Measurements from ENCODE around the gene TAC3. TPM values are rescaled to one million over a fixed set of nuclear protein-coding genes. Genes with fewer than 3 reads are reported as not detected.
"Not testable (repeated sequence)": the region's sequence is repeated elsewhere in the genome, so short reads cannot be mapped to it uniquely, and the experiment has no call there.

The TAC3 gene
- total RNA-seq, 2 experiments from 2014 or later = 0.27 TPM; not detected in 1

DNA sequence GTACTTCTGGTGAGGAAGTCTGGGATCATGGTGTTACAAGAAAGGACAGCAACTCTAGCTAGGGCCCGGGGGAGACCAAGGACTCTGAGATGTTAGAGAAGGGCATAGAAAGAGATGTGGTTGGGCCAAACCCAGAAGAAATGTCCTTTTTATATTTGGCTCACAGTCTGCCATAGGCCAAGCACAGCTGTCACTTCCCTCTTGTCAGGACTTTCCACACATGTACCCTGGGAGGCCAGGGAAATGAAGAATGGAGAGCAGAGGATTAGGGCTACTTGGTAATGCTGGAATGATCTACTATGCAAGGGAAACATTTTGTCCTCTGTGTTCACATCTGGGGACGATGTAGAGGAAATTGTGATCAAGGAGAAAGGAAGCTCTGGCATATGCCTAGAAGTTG is 24.4 kb upstream of the TAC3 start:
- ChIA-PET CTCF (interaction anchor here (1.1 to 1.4 kb wide), 2 partner anchors 25 to 87 kb away, joined by 3 read pairs; partner anchors contain the start of gene LRP1), POLR2A (no interaction called here)

GRCh38 chr12:57040211-57040610 is 23.9 kb upstream of the TAC3 start:
- POLR2A ChIA-PET = no interaction called here
- CTCF ChIA-PET = interaction anchor here (0.5 to 1.4 kb wide), 3 partner anchors 12 to 88 kb away, joined by 3 to 4 read pairs (median 3); partner anchors contain the start of gene LRP1

GRCh38 chr12:57039016-57039798 is 22.9 kb upstream of the TAC3 start:
- POLR2A ChIA-PET = no interaction called here
- CTCF ChIA-PET = interaction anchor here (0.5 to 1.3 kb wide), 3 partner anchors 9 to 143 kb away, joined by 3 to 4 read pairs (median 3); no protein-coding TSS in a partner anchor

GRCh38 chr12:57037264-57037663 is 20.9 kb upstream of the TAC3 start:
- CTCF ChIA-PET = interaction anchor here (0.9 kb wide), 1 partner anchor 146 kb away, joined by 3 read pairs; no protein-coding TSS in a partner anchor
- POLR2A ChIA-PET = no interaction called here

GRCh38 chr12:57033431-57033830 is 17.1 kb upstream of the TAC3 start:
- ChIA-PET CTCF (interaction anchor here (0.8 kb wide), 1 partner anchor 27 kb away, joined by 3 read pairs; no protein-coding TSS in a partner anchor), POLR2A (no interaction called here)

DNA sequence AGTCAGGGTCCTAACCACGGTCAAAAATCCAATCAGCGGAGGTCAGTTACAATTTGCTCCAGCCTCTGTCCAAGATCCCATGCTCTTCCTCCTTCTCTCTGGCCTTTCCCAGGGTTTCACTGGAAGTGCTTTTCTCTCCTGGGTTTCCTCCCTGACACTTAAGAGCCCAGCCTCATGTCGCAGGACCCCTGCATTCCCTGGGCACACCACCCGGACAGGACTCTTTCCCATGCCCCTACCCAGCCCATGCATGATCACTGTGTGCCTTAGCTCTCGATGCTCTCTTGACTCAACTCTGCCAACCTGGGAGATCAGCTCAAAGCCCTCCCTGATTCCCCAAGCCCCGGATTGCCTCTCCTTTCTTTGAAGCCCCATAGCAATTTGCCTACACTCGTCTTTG is 15.5 kb upstream of the TAC3 start:
- CTCF ChIA-PET = interaction anchor here (0.9 to 1.9 kb wide), 5 partner anchors 11 to 278 kb away, joined by 3 to 5 read pairs (median 3); partner anchors contain the start of gene NEMP1
- POLR2A ChIA-PET = interaction anchor here (0.6 to 0.7 kb wide), 2 partner anchors 31 to 80 kb away, joined by 3 to 5 read pairs; partner anchors contain the start of gene STAT6

DNA sequence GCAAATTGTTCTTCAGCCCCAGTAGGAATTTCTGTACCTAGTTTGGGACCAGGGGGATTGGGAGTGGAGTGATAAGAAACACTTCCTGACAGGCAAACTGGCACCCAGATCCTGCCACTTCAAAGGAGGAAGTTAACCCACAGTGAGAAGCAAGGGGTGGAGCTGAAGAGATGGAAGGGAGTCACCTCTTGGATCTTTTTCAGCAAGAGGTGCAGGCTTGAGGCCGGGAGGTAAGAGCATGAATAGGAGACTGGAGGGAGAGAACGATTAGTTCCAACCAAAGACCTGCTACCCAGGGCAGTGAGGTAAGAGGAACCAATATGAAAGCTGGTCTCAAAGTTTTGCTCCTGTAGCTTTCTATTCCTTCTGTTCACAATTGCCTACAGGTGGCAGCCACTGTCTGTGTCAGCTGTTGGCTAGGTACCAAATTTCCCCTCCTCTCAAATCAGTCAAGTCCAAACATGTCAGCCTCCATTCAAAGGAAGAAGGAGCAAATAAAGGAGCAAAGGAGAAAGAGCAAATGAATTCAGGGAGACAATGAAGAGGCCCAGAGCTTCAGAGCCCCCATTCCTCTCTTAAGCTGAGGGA is 14.9 kb upstream of the TAC3 start:
- POLR2A ChIA-PET = interaction anchor here (0.6 kb wide), 1 partner anchor 32 kb away, joined by 3 read pairs; no protein-coding TSS in a partner anchor

GRCh38 chr12:57029457-57029856 is 13.1 kb upstream of the TAC3 start:
- POLR2A ChIA-PET = no interaction called here
- CTCF ChIA-PET = interaction anchor here (0.9 to 1.3 kb wide), 2 partner anchors 12 to 82 kb away, joined by 3 read pairs; partner anchors contain the start of gene STAT6

More for the DNA sequence above, 14.9 kb upstream of the TAC3 start:
- CTCF ChIA-PET = interaction anchor here (0.6 to 1.9 kb wide), 6 partner anchors 10 to 277 kb away, joined by 3 to 5 read pairs (median 3); partner anchors contain the start of gene NEMP1

- CTCF ChIA-PET = interaction anchor here (0.9 to 1.8 kb wide), 4 partner anchors 16 to 97 kb away, joined by 3 to 6 read pairs (median 3); partner anchors contain the start of gene ZBTB39
- POLR2A ChIA-PET = no interaction called here
Observed at GRCh38 chr12:57027805-57028153, 11.4 kb upstream of the TAC3 start.

DNA sequence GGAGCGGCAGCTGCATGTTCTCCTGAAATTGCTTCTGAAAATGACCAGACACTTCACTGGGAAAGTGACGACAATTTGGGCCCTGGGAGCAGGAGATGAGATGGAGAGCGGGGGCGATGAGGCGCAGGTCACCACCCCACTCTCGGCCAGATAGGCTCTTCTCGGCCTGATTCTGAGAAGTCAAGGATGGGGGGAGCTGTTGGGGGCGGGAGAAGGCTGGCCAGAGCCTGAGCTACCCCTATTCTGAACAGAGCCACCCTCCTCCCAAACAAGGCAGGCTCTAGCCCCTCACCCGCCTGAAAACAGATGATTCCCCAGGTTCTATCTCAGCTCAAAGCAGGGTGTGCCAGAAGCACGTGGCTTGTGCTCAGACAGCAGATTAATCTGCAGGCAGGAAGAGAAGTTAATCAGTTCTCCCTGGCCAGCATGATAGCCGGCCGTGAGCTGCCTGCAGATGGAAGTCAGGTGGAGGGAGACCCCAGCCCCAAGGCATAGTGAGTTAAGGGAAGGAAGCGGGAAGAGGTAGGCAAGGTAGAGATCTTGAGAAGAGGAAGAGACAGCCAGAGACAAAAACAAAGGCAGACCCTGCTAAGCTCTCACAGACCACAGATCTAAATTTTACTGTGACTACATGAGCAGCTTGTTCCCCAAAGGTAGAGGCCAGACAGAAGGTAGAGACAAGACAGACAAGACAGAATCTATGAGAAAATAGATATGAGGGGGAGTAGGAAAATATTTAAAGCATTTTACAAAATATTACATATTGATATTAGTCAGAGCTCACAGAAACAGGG is 10.9 kb upstream of the TAC3 start:
- ChIA-PET POLR2A (no interaction called here), CTCF (interaction anchor here (0.9 to 1.8 kb wide), 4 partner anchors 16 to 97 kb away, joined by 3 to 6 read pairs (median 3); partner anchors contain the start of gene ZBTB39)

- POLR2A ChIA-PET = no interaction called here
Observed at GRCh38 chr12:57025196-57025595, 8.9 kb upstream of the TAC3 start.

GRCh38 chr12:57022324-57022723 is 6.0 kb upstream of the TAC3 start:
- POLR2A ChIA-PET = not testable (repeated sequence)
- CTCF ChIA-PET = interaction anchor here (1.2 kb wide), 1 partner anchor 154 kb away, joined by 3 read pairs; no protein-coding TSS in a partner anchor

More at GRCh38 chr12:57025196-57025595, 8.9 kb upstream of the TAC3 start:
- CTCF ChIA-PET = interaction anchor here (1.5 kb wide), 1 partner anchor 9 kb away, joined by 6 read pairs; the partner anchor contains the start of gene TAC3

- ChIA-PET CTCF (interaction anchor here (1.6 kb wide), 1 partner anchor 11 kb away, joined by 3 read pairs; no protein-coding TSS in a partner anchor), POLR2A (no interaction called here)
Observed at GRCh38 chr12:57019983-57020719, 3.8 kb upstream of the TAC3 start.

DNA sequence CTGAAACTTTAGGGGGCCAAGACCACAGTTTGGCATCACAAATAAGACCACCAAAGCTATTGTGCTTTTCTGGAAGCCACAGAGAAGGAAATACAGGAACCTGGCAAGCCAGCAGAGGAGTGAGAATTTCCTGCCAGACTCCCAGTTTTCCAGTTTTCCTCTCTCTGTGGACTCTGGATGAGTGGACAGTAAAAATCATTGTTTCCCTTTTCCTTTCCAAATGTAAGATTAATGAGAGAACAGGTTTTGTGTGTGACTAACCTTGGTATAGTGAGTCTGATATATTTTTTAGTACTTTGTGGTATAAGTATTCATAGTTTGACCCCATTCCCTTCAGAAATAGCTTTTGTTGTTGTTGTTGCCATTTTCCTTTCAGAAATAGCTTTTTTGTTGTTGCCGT is 2.6 kb upstream of the TAC3 start:
- ChIA-PET CTCF (interaction anchor here (0.6 to 2.2 kb wide), 3 partner anchors 17 to 262 kb away, joined by 3 to 8 read pairs (median 4); no protein-coding TSS in a partner anchor), POLR2A (interaction anchor here (1.0 kb wide), 1 partner anchor 59 kb away, joined by 3 read pairs; no protein-coding TSS in a partner anchor)

DNA sequence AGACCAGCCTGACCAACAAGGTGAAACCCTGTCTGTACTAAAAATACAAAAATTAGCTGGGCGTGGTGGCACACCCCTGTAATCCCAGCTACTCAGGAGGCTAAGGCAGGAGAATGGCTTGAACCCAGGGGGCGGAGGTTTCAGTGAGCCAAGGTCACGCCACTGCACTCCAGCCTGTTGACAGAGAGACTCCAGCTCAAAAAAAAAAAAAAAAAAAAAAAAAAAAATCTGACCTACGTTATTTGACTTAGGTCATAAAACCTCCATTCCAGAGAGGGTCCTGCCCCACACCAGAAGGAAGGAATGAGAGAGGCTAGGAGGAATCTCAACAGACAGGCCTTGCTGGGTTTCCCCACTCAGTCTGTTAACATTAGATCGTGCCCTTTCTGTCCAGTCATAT is 2.0 kb upstream of the TAC3 start:
- ChIA-PET CTCF (interaction anchor here (0.8 to 2.2 kb wide), 2 partner anchors 17 to 261 kb away, joined by 3 to 8 read pairs; no protein-coding TSS in a partner anchor), POLR2A (interaction anchor here (1.0 kb wide), 1 partner anchor 60 kb away, joined by 3 read pairs; no protein-coding TSS in a partner anchor)

DNA sequence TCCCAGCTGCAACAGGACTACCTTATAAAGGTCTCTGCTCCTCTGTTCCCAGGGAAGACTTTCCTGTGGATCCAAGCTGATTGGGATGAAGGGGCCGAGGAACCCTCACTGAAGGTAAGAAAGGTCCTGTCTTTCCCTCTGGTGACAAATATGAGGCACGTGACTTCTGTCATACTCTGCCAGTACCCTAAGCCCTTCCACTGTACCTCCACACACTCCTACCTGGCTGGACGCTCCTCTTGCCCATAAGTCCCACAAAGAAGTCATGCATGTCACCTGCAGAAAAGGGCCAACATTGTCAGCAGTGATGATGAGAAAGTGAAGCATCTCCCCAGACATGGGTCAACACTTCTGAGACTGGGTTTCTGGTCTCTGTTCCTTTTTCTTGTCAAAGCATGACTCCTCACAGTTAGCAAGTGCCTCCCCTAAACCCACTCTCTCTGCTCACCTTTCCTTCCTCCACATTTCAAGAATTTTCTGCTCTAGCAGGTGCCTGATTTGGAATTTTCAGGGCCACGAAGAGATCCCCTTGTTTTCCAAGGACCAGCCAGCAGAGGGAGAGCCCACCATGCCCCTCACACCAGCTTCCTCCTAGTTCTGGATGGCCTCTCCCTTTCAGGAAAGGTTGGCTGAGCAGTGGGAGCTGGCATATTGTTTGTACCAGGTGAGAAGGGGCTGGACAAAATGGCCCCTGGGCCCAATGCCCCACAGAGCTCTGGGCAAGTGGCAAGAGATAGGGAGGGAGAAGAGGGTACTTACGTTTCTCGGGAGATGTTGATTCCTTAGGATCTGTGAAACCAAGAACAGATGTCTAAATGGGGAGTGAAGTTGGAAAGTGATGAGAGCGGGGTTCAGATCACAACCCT is 3.5 kb downstream of the TAC3 start:
- ChIA-PET POLR2A (interaction anchor here (0.6 kb wide), 1 partner anchor 99 kb away, joined by 5 read pairs; no protein-coding TSS in a partner anchor), CTCF (interaction anchor here (1.6 kb wide), 1 partner anchor 99 kb away, joined by 4 read pairs; no protein-coding TSS in a partner anchor)

Data from activated CD8-positive, alpha-beta memory T cell treated with anti-CD3 and anti-CD28 coated beads for 36 hours (primary cell).